ENCODE measurements around the gene LGALS16.
"Not testable (repeated sequence)": the region's sequence is repeated elsewhere in the genome, so short reads cannot be mapped to it uniquely, and the experiment has no call there.

Gene LGALS16

GRCh38 chr19:39679056-39679790, 23.5 kb downstream of the LGALS16 start:
- DNase-seq = no peak

- no peak for DNase-seq
Observed at GRCh38 chr19:39679791-39680168, 24.1 kb downstream of the LGALS16 start.

DNA sequence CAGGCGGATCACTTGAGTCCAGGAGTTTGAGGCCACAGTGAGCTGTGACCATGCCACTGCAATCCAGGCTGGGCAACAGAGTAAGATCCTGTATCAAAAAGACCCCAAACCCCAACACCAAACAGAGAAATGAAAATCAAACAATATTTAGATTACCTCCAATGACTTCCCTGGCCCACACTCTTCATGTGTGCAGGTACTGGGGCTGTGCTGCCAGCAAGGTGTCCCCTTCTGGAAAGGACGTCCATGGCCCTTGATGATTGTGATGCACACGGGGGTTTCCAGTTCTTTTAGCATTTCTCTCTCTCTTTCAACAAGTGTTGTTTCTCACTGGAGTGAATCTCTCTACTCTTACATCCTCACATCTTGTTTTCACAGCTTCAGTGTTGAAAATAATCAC, 24.9 kb downstream of the LGALS16 start:
- DNase-seq = no peak

- no peak for DNase-seq
Observed at GRCh38 chr19:39681416-39681815, 25.7 kb downstream of the LGALS16 start.

- DNase-seq = no peak
Observed at GRCh38 chr19:39684267-39684666, 28.6 kb downstream of the LGALS16 start.

- DNase-seq = no peak
Observed at GRCh38 chr19:39686739-39687138, 31.0 kb downstream of the LGALS16 start.

GRCh38 chr19:39688637-39689036, 32.9 kb downstream of the LGALS16 start:
- DNase-seq = not testable (repeated sequence)

DNA sequence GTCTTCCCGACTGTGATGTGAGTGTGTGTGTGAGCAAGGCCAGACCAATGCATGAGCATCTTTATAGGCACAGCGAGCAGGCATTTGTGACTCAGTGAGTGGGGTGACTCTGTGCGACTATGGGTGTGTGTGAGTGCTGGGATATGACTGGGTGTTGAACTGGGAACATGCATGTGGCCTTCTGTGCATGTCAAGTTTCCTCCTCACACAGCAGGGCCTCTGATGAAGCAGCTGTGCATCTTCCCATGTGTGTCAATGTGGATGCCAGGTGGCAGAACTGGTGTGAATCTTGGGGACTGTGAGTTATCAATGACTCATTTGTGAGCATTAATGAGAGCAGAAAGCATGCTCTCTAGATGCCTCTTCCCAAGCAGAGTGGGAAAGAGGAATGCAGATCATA, 36.5 kb downstream of the LGALS16 start:
- no peak for DNase-seq

DNA sequence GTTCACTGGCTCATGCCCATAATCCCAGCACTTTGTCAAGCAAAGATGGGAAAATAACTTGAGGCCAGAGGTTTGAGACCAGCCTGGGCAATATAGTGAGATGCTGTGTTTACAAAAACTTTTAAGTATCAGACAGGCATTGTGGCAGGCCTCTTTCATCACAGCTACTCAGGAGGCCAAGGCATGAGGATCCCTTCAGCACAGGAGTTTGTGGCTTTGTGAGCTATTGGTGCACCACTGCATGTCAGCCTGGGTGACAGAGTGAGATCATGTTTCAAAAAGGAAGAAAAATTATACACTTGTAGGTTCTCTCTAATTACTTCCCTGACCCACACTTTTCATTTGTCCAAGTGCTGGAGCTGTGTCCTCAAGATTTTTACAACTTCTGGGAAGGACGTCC, 37.1 kb downstream of the LGALS16 start:
- no peak for DNase-seq

DNA sequence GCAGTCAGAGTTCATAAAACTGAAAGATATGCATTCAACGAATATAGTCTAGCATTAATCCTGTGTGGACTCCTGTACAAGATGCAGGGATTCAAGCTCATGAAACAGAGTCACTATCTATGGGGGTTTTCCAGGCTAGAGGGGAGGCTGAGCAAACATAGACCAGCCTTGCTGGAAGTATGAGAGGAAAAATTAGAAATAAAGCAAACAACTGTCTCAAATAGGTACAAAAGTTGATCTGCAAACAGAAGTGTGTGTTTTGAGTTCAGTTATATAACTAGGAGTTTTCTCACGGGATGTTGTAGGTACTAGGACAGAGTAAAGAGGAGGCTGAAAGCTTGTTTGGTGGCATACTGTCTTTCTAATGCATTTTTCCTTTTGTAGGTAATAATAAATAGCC, 40.0 kb downstream of the LGALS16 start:
- DNase-seq = no peak

DNA sequence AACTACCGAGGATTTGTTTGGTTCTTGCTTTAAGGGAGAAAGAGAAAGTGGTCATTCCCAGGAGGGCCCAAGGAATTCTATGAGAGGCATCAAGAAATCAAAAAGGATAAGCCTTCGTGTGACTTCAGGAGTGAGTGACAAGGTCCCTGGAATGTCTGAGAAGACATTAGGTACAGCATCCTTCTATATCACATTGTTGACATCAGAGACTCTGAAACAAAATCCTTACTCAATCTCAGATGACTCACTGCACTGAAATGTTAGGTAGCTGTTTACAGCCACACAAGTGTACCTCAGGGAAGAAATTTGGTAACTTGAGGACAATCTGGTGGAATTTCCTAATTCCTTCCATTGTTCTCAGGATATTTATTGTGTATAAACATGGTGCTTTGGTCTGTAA, 40.7 kb downstream of the LGALS16 start:
- no peak for DNase-seq

DNA sequence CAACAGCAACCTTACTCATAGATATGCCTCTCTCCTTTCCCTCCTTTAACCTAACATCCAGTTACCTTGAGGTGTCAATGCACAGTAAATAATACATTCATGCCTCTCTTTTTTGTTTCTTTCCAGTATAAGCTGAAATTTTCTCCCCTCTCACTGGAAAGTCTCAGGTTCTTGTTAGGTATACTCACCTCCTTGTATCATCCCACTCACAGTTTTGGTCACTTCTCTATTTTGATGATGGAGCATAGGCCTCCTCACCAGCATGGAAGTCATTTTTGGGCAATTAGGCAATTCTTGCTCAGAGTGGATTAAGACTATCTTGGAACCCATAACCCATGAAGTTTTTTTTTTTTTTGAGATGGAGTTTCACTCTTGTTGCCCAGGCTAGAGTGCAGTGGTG, 42.8 kb downstream of the LGALS16 start:
- no peak for DNase-seq

GRCh38 chr19:39701291-39701690, 45.6 kb downstream of the LGALS16 start:
- no peak for DNase-seq

- no peak for DNase-seq
Observed at GRCh38 chr19:39704181-39705044, 48.7 kb downstream of the LGALS16 start, which contains the start of gene LGALS14. Gene LGALS14, plus strand, starts transcription at chr19:39704481. Its CDS starts 48 bp downstream, at chr19:39704529.

- DNase-seq = no peak
Observed at GRCh38 chr19:39705578-39706188, 50.0 kb downstream of the LGALS16 start.

GRCh38 chr19:39708594-39708993, 52.9 kb downstream of the LGALS16 start:
- no peak for DNase-seq

- no peak for DNase-seq
Observed at GRCh38 chr19:39709026-39709872, 53.5 kb downstream of the LGALS16 start.
